Right atrium auricular region (tissue), 2 donors: ENCODE data around the gene NOTCH3. TPM values are rescaled to one million over a fixed set of nuclear protein-coding genes. Genes with fewer than 3 reads are reported as not detected.

ENCODE experiments used
- DNase-seq: peaks from one replicate; pipeline ENCODE4 v3.0.0-alpha.2; 2019; ENCODE audit warnings: low spot score
- H3K27ac ChIP-seq, 2 donors: fragments of 200-600 bp; sonication (generic); 1 replicate in 1 of 2; 2 replicates in 1 of 2; pipeline ENCODE4 v1.5.1; 2016 to 2019
- H3K27me3 ChIP-seq, 2 donors: fragments of 200-600 bp; sonication (generic); one replicate each; pipeline versions ENCODE4 v1.5.1 to v1.6.0; 2017 to 2019
- H3K36me3 ChIP-seq: fragments of 200-600 bp; sonication (generic); one replicate; pipeline ENCODE4 v1.5.1; 2016
- H3K4me1 ChIP-seq, 2 donors: fragments of 200-600 bp; sonication (generic); one replicate each; pipeline versions ENCODE4 v1.5.1 to v1.6.0; 2017 to 2019
- H3K4me3 ChIP-seq, 2 donors: fragments of 200-600 bp; sonication (generic); 1 replicate in 1 of 2; 2 replicates in 1 of 2; pipeline ENCODE4 v1.5.1; 2017 to 2019; ENCODE audit warnings: mild to moderate bottlenecking in 1 of 2, moderate library complexity in 1 of 2
- H3K9me3 ChIP-seq, 2 donors: fragments of 200-600 bp; sonication (generic); one replicate each; pipeline ENCODE4 v1.5.1; 2019
- total RNA-seq, 2 donors: library from RNA; depleted of rRNA; stranded (reverse); fragments of >200 nt; gene quantifications; one replicate each; pipeline ENCODE4 v1.1.0, GENCODE V29; 2016
- TF ChIP-seq, protein P1 (sequence below), 2 donors: fragments of 200-600 bp; sonication (generic); IDR thresholded peaks; one replicate each; pipeline ENCODE4 v1.5.1; 2019; ENCODE audit warnings: antibody characterized with exemption in 2 of 2

NOTCH3 gene
- total RNA-seq, 2 donors from 2014 or later: 16.8 to 34.2 TPM

DNA sequence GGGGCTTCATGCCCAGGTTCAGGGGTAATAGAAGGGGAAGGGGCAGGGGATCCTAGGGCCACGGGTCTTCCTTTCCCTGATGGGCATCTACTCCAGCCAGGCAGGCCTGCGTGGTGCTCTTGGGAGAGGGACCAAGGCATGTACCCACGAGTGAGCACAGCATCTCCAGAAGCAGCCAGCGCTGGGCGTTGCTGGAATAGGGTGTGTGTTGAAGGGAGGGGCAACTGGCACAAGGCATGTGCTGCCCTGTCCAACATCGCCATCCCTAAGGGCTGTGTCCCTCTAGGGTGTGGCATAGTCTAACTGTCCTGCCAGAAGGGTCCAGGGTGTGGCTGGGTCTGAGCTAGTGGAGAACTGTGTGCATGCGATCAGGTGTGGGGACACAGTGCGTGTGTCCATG is 2.9 kb downstream of the NOTCH3 start:
- Histone ChIP-seq H3K27me3 (peaks cover 8 to 25% of the 10 kb centered on the region in 2 donors), H3K4me3 (peak overlapping the region in 1 of 2 donors; percentile 17), H3K9me3 (no peaks in the 10 kb centered on the region), H3K4me1 (peaks cover 0 to 47% of the 10 kb centered on the region in 2 donors), H3K27ac (peak overlapping the region; percentile 11 to 65), H3K36me3 (no peaks in the 10 kb centered on the region)
- DNase-seq: no peak
- TF ChIP-seq, protein P1, sequence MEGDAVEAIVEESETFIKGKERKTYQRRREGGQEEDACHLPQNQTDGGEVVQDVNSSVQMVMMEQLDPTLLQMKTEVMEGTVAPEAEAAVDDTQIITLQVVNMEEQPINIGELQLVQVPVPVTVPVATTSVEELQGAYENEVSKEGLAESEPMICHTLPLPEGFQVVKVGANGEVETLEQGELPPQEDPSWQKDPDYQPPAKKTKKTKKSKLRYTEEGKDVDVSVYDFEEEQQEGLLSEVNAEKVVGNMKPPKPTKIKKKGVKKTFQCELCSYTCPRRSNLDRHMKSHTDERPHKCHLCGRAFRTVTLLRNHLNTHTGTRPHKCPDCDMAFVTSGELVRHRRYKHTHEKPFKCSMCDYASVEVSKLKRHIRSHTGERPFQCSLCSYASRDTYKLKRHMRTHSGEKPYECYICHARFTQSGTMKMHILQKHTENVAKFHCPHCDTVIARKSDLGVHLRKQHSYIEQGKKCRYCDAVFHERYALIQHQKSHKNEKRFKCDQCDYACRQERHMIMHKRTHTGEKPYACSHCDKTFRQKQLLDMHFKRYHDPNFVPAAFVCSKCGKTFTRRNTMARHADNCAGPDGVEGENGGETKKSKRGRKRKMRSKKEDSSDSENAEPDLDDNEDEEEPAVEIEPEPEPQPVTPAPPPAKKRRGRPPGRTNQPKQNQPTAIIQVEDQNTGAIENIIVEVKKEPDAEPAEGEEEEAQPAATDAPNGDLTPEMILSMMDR (IDR thresholded peaks at IDR 0.05): no peak

DNA sequence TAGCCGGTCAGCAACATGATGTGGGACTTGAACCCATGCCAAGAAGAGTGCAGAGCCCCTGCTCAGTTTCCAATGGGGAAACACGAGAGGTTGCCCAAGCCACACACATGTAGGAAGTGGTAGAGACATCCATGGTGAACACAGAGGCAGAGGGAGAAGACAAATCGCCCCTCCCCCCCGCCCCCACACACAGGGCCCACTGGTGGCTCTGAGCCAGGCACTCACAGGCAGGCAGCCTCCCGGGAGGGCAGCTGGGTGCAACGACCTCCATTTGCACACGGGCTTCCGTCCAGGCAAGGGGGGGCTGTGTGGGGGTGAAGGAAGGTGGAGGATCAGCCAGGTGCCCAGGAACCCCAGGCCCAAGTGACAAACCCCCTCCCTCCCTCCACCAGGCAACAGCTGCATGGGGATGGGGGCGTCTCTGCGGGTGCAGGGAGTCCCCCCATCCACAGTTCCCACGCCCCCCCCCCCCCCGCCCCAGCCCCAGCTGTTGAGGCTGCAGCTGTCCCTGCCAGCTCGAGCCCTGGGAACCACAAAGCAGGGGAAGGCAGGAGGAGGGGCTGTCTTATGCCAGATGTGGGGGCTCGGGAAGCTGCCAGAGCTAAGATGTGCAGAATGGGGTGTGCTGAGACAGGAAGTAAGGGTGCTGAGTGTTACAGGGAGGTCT is 3.4 kb downstream of the NOTCH3 start:
- H3K4me1 ChIP-seq: peaks cover 0 to 47% of the 10 kb centered on the region in 2 donors
- peaks cover 8 to 25% of the 10 kb centered on the region in 2 donors for H3K27me3 ChIP-seq
- no peaks in the 10 kb centered on the region for H3K36me3 ChIP-seq
- TF ChIP-seq, protein P1 (IDR thresholded peaks at IDR 0.05): no peak
- H3K4me3 ChIP-seq: peak overlapping the region in 1 of 2 donors; percentile 17
- no peaks in the 10 kb centered on the region for H3K9me3 ChIP-seq
- no peak for DNase-seq
- H3K27ac ChIP-seq: peak overlapping the region; percentile 26 to 65

DNA sequence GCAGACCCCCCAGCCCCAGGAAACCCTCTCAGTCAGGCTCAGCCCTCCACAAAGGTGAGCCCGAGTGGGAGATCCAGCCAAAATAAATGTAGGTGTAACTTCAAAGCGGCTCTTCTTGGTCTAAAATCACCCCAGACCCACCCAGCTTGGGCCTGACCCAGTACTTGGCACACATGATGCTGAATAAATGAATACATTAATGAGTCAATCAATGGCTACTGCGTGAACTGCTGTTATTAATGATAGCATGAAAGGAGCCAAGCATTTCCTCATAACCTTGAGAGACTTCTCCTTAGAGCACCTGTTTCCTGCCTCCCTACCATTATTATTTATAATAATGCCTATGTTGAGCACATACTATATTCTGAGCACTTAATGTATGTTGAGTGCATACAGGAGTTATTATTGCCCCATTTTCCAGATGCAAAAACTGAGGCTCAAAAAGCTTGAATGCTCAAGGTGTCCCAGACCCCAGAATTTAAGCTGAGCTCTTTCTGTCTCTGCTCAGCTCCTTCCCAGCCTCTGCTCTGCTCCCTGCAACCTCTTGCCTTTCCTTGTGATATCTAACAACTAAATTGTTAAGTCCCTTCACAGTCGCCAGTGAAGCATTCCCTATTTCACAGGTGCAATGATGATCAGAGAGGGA is 4.3 kb downstream of the NOTCH3 start:
- peak overlapping the region; percentile 48 to 65 for H3K27ac ChIP-seq
- TF ChIP-seq, protein P1 (IDR thresholded peaks at IDR 0.05): no peak

DNA sequence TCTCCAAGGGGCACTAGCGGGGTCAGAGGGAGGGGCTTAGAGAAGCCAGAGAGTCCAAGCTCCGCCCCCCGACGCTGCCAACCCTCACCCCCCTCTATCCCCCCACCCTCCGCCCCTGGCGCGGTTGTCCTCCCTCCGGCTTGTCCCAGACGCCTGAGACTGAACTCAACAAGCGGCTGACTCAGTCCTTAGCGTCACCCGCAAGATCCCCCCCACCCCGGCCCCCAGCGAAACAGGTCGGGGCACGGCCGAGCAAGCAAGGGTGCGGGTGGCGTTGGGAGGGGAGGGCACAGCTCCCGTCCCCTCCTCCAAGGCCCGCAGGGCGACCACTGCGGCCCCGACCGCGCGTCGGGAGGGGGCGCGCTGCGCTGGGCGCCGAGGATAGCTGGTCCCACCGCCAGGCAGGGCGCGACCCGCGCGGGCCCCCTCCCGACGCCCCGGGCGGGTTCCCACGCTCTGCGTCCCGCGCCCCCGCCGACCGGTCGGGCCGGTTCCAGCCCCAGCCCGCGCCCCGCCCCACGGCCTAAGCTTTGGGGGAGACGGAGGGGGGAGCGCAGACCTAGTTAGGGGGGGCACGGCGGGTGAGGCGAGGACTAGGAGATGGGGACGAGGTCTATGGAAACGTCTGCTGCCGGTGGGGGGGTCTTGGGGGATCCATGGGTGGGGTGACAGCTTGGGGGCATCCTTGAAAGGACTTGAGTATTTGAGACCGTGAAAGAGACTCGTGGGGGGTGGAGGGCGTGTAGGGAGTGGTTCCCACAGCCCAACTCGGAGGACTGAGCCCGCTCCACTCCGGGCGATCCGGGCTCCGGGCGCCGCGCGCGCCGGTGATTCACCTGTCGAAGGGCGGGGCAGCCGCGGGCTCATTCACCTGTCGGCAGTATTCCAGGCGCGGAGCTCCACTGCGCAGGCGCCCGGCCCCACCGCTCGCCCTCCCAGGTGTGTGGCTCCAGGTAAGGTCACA is 5.1 kb downstream of the NOTCH3 start:
- TF ChIP-seq, protein P1 (IDR thresholded peaks at IDR 0.05): peak in 1 of 2 donors; percentile 38
- Histone ChIP-seq H3K4me3 (peak overlapping the region; percentile 13 to 52), H3K27ac (peak overlapping the region; percentile 48 to 65), H3K9me3 (no peaks in the 10 kb centered on the region), H3K36me3 (no peaks in the 10 kb centered on the region), H3K27me3 (peaks cover 8 to 25% of the 10 kb centered on the region in 2 donors), H3K4me1 (peaks cover 0 to 47% of the 10 kb centered on the region in 2 donors)
- DNase-seq: no peak

More for the DNA sequence above, 4.3 kb downstream of the NOTCH3 start:
- Histone ChIP-seq H3K4me1 (peaks cover 0 to 47% of the 10 kb centered on the region in 2 donors), H3K27me3 (peaks cover 8 to 25% of the 10 kb centered on the region in 2 donors), H3K36me3 (no peaks in the 10 kb centered on the region), H3K9me3 (no peaks in the 10 kb centered on the region), H3K4me3 (peak overlapping the region in 1 of 2 donors; percentile 52)
- DNase-seq: no peak

DNA sequence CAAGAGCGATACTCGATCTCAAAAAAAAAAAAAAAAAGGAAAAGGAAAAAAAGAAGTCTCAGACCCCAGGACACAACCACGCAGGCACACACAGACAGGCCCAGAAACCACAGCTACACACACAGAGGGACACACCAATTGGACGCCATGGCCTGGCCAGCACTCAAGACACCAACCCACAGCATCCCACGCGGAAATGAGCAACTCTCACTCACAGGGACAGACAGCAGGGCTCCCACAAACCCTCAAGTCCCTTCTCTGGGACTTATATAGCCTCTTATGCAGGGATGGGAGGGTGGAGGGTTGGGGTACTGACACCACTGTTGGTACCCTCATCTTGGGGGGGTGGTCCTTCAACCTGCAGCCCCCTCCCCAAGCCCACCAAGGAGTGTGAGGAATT is 5.9 kb downstream of the NOTCH3 start:
- Histone ChIP-seq H3K27me3 (peaks cover 4 to 20% of the 10 kb centered on the region in 2 donors), H3K4me3 (peak overlapping the region; percentile 13 to 52), H3K4me1 (peaks cover 0 to 40% of the 10 kb centered on the region in 2 donors), H3K27ac (peak overlapping the region; percentile 48 to 65), H3K36me3 (no peaks in the 10 kb centered on the region), H3K9me3 (no peaks in the 10 kb centered on the region)
- TF ChIP-seq, protein P1 (IDR thresholded peaks at IDR 0.05): no peak
- DNase-seq: no peak
